Body of pancreas (tissue), 4 donors: Measurements from ENCODE around the gene HS6ST3.

Experiments
- POLR2A ChIP-seq, 3 donors: fragments of 450-650 bp; IDR thresholded peaks; one replicate each; pipeline ENCODE4 v1.6.1; 2016; ENCODE audit warnings: antibody characterized with exemption in 3 of 3, mild to moderate bottlenecking in 2 of 3
- TF ChIP-seq, protein P1 (sequence below), 7 experiments: fragments of 450-650 bp in 4 of 7; fragments of 200-600 bp in 3 of 7; sonication (generic) in 3 of 7; IDR thresholded peaks; one replicate each; pipeline ENCODE4 v1.5.1; 2016 to 2019; ENCODE audit warnings: antibody characterized with exemption in 7 of 7

DNA sequence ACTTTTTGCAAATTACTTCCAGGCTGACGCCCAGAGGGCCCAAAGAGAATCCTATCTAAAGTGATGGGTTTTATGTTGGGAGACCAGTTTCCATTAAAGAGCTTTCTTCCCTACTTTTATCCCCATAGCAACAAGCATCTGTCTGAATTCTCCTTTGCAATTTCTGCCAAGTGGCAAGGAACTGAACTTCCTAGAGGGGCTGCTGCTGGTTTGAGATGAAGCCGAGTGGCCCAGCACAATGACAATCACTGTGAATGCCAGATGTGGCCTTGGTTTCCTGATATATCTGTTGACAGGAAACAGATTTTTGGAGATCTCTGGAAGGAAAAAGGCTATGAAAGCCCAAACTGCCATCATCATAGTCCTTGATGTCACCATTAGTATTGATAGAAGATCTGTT, 705.8 kb downstream of the HS6ST3 start:
- TF ChIP-seq POLR2A (IDR thresholded peaks at IDR 0.05), result no peak
- TF ChIP-seq, protein P1, sequence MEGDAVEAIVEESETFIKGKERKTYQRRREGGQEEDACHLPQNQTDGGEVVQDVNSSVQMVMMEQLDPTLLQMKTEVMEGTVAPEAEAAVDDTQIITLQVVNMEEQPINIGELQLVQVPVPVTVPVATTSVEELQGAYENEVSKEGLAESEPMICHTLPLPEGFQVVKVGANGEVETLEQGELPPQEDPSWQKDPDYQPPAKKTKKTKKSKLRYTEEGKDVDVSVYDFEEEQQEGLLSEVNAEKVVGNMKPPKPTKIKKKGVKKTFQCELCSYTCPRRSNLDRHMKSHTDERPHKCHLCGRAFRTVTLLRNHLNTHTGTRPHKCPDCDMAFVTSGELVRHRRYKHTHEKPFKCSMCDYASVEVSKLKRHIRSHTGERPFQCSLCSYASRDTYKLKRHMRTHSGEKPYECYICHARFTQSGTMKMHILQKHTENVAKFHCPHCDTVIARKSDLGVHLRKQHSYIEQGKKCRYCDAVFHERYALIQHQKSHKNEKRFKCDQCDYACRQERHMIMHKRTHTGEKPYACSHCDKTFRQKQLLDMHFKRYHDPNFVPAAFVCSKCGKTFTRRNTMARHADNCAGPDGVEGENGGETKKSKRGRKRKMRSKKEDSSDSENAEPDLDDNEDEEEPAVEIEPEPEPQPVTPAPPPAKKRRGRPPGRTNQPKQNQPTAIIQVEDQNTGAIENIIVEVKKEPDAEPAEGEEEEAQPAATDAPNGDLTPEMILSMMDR (IDR thresholded peaks at IDR 0.05), result no peak
